ENCODE results near the gene ASIP. TPM values are rescaled to one million over a fixed set of nuclear protein-coding genes. Genes with fewer than 3 reads are reported as not detected.
A peak's percentile ranks its signal among the peaks of the same experiment; 100 is the strongest.

Gene ASIP
- total RNA-seq, 1 donor from 2014 or later = not detected

- H3K9me3 ChIP-seq (ENCODE audit: insufficient read depth, low read depth, low read length) = no peaks in the 10 kb centered on the region
- no peak overlapping the region for H3K27ac Mint-ChIP-seq (ENCODE audit: unreplicated experiment)
- no peaks in the 10 kb centered on the region for H3K36me3 ChIP-seq (ENCODE audit: insufficient read depth, low read length)
- H3K9ac ChIP-seq (ENCODE audit: low read length) = no peak overlapping the region
- TF ChIP-seq CTCF (IDR thresholded peaks at IDR 0.05; ENCODE audit: insufficient read depth, low read depth, low read length) = no peak
- TF ChIP-seq EZH2 (IDR thresholded peaks at IDR 0.05; ENCODE audit: insufficient read depth, low read length) = no peak
- peaks cover 18% of the 10 kb centered on the region for H3K36me3 Mint-ChIP-seq (ENCODE audit: low read depth, unreplicated experiment)
- no peak overlapping the region for H2AFZ ChIP-seq (ENCODE audit: low read depth, low read length)
- H3K4me1 ChIP-seq (ENCODE audit: insufficient read depth, low read length) = peaks cover 15% of the 10 kb centered on the region
- DNase-seq (ENCODE audit: low read depth) (no peak), FAIRE-seq (no peak)
- H3K4me3 Mint-ChIP-seq (ENCODE audit: unreplicated experiment) = no peak overlapping the region
- H3K27me3 ChIP-seq (ENCODE audit: insufficient read depth, low read length) = no peaks in the 10 kb centered on the region
- peaks cover 11% of the 10 kb centered on the region for H4K20me1 ChIP-seq (ENCODE audit: insufficient read depth, low read length)
- H3K4me3 ChIP-seq (ENCODE audit: insufficient read depth, low read depth, low read length) = no peak overlapping the region
- H3K4me2 ChIP-seq (ENCODE audit: low read length) = no peak overlapping the region
- peaks cover 9% of the 10 kb centered on the region for H3K4me1 Mint-ChIP-seq (ENCODE audit: low read depth, unreplicated experiment)
- H3K79me2 ChIP-seq (ENCODE audit: insufficient read depth, low read length) = no peaks in the 10 kb centered on the region
- H3K27me3 Mint-ChIP-seq (ENCODE audit: low read depth, unreplicated experiment) = no peaks in the 10 kb centered on the region
- no peak overlapping the region for H3K27ac ChIP-seq (ENCODE audit: low read depth, low read length)
- H3K9me3 Mint-ChIP-seq (ENCODE audit: unreplicated experiment) = no peaks in the 10 kb centered on the region
Measured at GRCh38 chr20:34268145-34268544, 26.9 kb downstream of the ASIP start.

- DNase-seq (ENCODE audit: low read depth) (peak; percentile 22), FAIRE-seq (no peak)
- peak overlapping the region; percentile 52 for H2AFZ ChIP-seq (ENCODE audit: low read depth, low read length)
- H3K9ac ChIP-seq (ENCODE audit: low read length) = peak overlapping the region; percentile 42
- Mint-ChIP-seq H3K36me3 (ENCODE audit: low read depth, unreplicated experiment) (peaks cover 20% of the 10 kb centered on the region), H3K4me1 (ENCODE audit: low read depth, unreplicated experiment) (peaks cover 9% of the 10 kb centered on the region), H3K27me3 (ENCODE audit: low read depth, unreplicated experiment) (no peaks in the 10 kb centered on the region), H3K4me3 (ENCODE audit: unreplicated experiment) (no peak overlapping the region), H3K27ac (ENCODE audit: unreplicated experiment) (no peak overlapping the region), H3K9me3 (ENCODE audit: unreplicated experiment) (no peaks in the 10 kb centered on the region)
- no peaks in the 10 kb centered on the region for H3K27me3 ChIP-seq (ENCODE audit: insufficient read depth, low read length)
- H3K4me2 ChIP-seq (ENCODE audit: low read length) = peak overlapping the region; percentile 90
- H3K79me2 ChIP-seq (ENCODE audit: insufficient read depth, low read length) = no peaks in the 10 kb centered on the region
- H3K36me3 ChIP-seq (ENCODE audit: insufficient read depth, low read length) = no peaks in the 10 kb centered on the region
- no peak overlapping the region for H3K27ac ChIP-seq (ENCODE audit: low read depth, low read length)
- H4K20me1 ChIP-seq (ENCODE audit: insufficient read depth, low read length) = peaks cover 11% of the 10 kb centered on the region
- peaks cover 15% of the 10 kb centered on the region for H3K4me1 ChIP-seq (ENCODE audit: insufficient read depth, low read length)
- no peak for TF ChIP-seq CTCF (IDR thresholded peaks at IDR 0.05; ENCODE audit: insufficient read depth, low read depth, low read length)
- TF ChIP-seq EZH2 (IDR thresholded peaks at IDR 0.05; ENCODE audit: insufficient read depth, low read length) = no peak
- H3K4me3 ChIP-seq (ENCODE audit: insufficient read depth, low read depth, low read length) = peak overlapping the region; percentile 46
- no peaks in the 10 kb centered on the region for H3K9me3 ChIP-seq (ENCODE audit: insufficient read depth, low read depth, low read length)
Measured at GRCh38 chr20:34268851-34269636, 27.8 kb downstream of the ASIP start.
